GM21619 (cell line): ENCODE measurements around the gene FCN3.
A peak's percentile ranks its signal among the peaks of the same experiment; 100 is the strongest.
"Not testable (repeated sequence)": the region's sequence is repeated elsewhere in the genome, so short reads cannot be mapped to it uniquely, and the experiment has no call there.

Source experiments
- ATAC-seq: cut with Tn5 transposase; IDR thresholded peaks from one replicate; pipeline ENCODE4 v1.9.1; 2021; ENCODE audit not compliant: unreplicated experiment

FCN3 gene

GRCh38 chr1:27399251-27400025 is 24.8 kb upstream of the FCN3 start:
- no peak for ATAC-seq

GRCh38 chr1:27398405-27399149 is 24.0 kb upstream of the FCN3 start:
- ATAC-seq, result no peak

- no peak for ATAC-seq
These were observed 23.1 kb upstream of the FCN3 start for GRCh38 chr1:27397749-27398148.

GRCh38 chr1:27397110-27397509 is 22.5 kb upstream of the FCN3 start:
- no peak for ATAC-seq

GRCh38 chr1:27395441-27396195 is 21.0 kb upstream of the FCN3 start:
- peak; percentile 38 for ATAC-seq

- ATAC-seq, result no peak
These were observed 20.3 kb upstream of the FCN3 start for GRCh38 chr1:27394925-27395324.

GRCh38 chr1:27394282-27394658 is 19.6 kb upstream of the FCN3 start:
- no peak for ATAC-seq

GRCh38 chr1:27393641-27394281 is 19.1 kb upstream of the FCN3 start:
- ATAC-seq, result no peak

- no peak for ATAC-seq
These were observed 18.4 kb upstream of the FCN3 start for GRCh38 chr1:27392778-27393635.

GRCh38 chr1:27392096-27392777 is 17.6 kb upstream of the FCN3 start, which contains the start of gene GPR3:
TSS of gene GPR3 (plus strand) at chr1:27392622. CDS start at chr1:27393799, 1,177 bp downstream.
- ATAC-seq, result peak; percentile 61

GRCh38 chr1:27391511-27392095 is 17.0 kb upstream of the FCN3 start:
- ATAC-seq, result no peak

- no peak for ATAC-seq
These were observed 13.8 kb upstream of the FCN3 start for GRCh38 chr1:27388337-27389005.

- ATAC-seq, result not testable (repeated sequence)
These were observed 10.2 kb upstream of the FCN3 start for GRCh38 chr1:27384797-27385196.

- ATAC-seq, result no peak
These were observed 9.0 kb upstream of the FCN3 start for GRCh38 chr1:27383661-27384060.

- ATAC-seq, result no peak
These were observed 8.5 kb upstream of the FCN3 start, which contains the start of gene CD164L2 for GRCh38 chr1:27383039-27383605. TSS of gene CD164L2 (minus strand) at chr1:27383333. CDS start at chr1:27383239, 94 bp downstream.

- no peak for ATAC-seq
These were observed 7.5 kb upstream of the FCN3 start for GRCh38 chr1:27381969-27382762.
